Choroid plexus epithelial cell (primary cell): ENCODE data around the gene CSPG4.

Experiments
- DNase-seq: peaks from one replicate; pipeline ENCODE4 v3.0.0-alpha.2; 2010; ENCODE audit warnings: low read depth
- H3K4me3 ChIP-seq: 2 replicates; pipeline ENCODE4 v1.5.1; 2011; ENCODE audit warnings: low read depth, mild to moderate bottlenecking, control low read depth, low read length, moderate library complexity
- TF ChIP-seq, protein P1 (sequence below): conservative IDR thresholded peaks from 2 replicates; pipeline ENCODE4 v1.5.1; 2011; ENCODE audit warnings: low read depth, mild to moderate bottlenecking, control low read depth, inconsistent platforms, low read length, moderate library complexity

CSPG4 gene

DNA sequence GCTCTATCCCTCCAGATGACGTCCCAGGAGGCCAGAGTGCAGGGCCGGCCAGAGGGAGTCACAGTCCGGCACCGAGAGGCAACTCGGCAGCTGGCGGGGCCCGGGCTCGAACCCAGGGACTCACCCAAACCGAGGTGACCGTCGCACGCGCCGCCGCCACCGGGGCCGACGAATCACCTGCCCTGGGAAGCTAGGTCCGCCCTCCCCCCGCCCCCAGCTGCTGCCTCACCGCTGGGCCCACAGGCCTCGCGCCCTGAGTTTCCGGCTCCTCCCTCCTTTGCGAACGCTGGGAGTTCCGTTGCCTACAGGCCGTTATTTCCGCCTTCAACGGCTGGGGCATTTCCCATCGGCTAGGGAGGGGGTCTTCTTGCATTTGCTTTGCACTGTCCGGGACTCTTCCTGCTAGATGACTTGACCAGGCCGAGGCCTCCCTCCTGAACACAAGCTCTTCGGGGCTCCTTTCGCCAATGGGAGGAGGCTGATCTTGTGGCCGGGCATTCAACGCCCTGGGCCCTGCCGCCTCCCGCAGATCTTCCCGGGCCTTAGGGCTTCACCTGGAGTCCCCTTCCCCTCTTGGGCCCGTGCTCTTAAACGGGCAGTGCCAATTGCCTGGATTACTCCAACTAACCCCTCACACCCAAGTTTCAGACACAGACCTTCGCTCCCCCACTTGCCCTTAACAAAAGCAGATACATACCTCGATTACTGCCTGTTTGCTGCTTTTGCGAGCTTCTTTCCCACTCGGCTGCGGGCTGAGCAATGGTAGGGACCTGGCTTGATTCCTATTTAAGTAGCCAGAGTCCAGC, 86.9 kb downstream of the CSPG4 start, which contains the start of gene SNUPN:
Gene SNUPN, minus strand, starts transcription at position 184 of the 806 bp plus-strand sequence. CDS start 4,674 bp downstream, outside the sequence.
- TF ChIP-seq, protein P1, sequence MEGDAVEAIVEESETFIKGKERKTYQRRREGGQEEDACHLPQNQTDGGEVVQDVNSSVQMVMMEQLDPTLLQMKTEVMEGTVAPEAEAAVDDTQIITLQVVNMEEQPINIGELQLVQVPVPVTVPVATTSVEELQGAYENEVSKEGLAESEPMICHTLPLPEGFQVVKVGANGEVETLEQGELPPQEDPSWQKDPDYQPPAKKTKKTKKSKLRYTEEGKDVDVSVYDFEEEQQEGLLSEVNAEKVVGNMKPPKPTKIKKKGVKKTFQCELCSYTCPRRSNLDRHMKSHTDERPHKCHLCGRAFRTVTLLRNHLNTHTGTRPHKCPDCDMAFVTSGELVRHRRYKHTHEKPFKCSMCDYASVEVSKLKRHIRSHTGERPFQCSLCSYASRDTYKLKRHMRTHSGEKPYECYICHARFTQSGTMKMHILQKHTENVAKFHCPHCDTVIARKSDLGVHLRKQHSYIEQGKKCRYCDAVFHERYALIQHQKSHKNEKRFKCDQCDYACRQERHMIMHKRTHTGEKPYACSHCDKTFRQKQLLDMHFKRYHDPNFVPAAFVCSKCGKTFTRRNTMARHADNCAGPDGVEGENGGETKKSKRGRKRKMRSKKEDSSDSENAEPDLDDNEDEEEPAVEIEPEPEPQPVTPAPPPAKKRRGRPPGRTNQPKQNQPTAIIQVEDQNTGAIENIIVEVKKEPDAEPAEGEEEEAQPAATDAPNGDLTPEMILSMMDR: no peak
- peak; percentile 93 for DNase-seq
- peak within 1 kb of the TSS; percentile 89 for H3K4me3 ChIP-seq
